Neuronal stem cell (in vitro differentiated cells): ENCODE results near the gene GPSM1.

Experiments used
- DNase-seq: peaks from one replicate; pipeline ENCODE4 v3.0.0-alpha.2; 2013; ENCODE audit warnings: low spot score
- H2AFZ ChIP-seq: one replicate; pipeline ENCODE4 v1.6.1; 2013; ENCODE audit warnings: mild to moderate bottlenecking, low read length, inconsistent platforms
- H2AK5ac ChIP-seq: 2 replicates; pipeline ENCODE4 v1.6.1; 2013; ENCODE audit warnings: low read depth, mild to moderate bottlenecking, inconsistent platforms, low read length, moderate library complexity, mixed read lengths
- H2BK120ac ChIP-seq: 2 replicates; pipeline ENCODE4 v1.6.1; 2013; ENCODE audit warnings: low read depth, mild to moderate bottlenecking, inconsistent platforms, low read length, moderate library complexity, mixed read lengths
- H2BK12ac ChIP-seq: one replicate; pipeline ENCODE4 v1.6.1; 2013; ENCODE audit warnings: low read length, inconsistent platforms
- H2BK15ac ChIP-seq: 2 replicates; pipeline ENCODE4 v1.6.1; 2013; ENCODE audit warnings: mild to moderate bottlenecking, low read length, inconsistent platforms, mixed read lengths
- H2BK5ac ChIP-seq: one replicate; pipeline ENCODE4 v1.6.1; 2013; ENCODE audit warnings: inconsistent platforms, mild to moderate bottlenecking, low read length, moderate library complexity
- H3K14ac ChIP-seq: one replicate; pipeline ENCODE4 v1.6.1; 2013; ENCODE audit warnings: low read length, inconsistent platforms
- H3K18ac ChIP-seq: 2 replicates; pipeline ENCODE4 v1.6.1; 2013; ENCODE audit warnings: low read length, inconsistent platforms
- H3K23ac ChIP-seq: 2 replicates; pipeline ENCODE4 v1.6.1; 2013; ENCODE audit warnings: low read depth, mild to moderate bottlenecking, mixed read lengths, low read length, inconsistent platforms; ENCODE audit not compliant: poor library complexity
- H3K27ac ChIP-seq: replicated peaks from 3 replicates; pipeline ENCODE4 v1.5.1; 2013; ENCODE audit warnings: low read length, inconsistent platforms
- H3K27me3 ChIP-seq, 3 experiments: 2 replicates each; pipeline ENCODE4 v1.6.1; 2013; ENCODE audit warnings: low read length in 3 of 3, mild to moderate bottlenecking in 2 of 3, inconsistent platforms in 1 of 3, low read depth in 1 of 3, mixed read lengths in 1 of 3, moderate library complexity in 1 of 3; ENCODE audit not compliant: control insufficient read depth in 3 of 3, insufficient read depth in 3 of 3
- H3K36me3 ChIP-seq, 2 donors: replicated peaks in 1 of 2; 2 replicates each; pipeline ENCODE4 v1.6.1; 2013; ENCODE audit warnings: low read length in 2 of 2; ENCODE audit not compliant: control insufficient read depth in 2 of 2, insufficient read depth in 2 of 2
- H3K4ac ChIP-seq: 2 replicates; pipeline ENCODE4 v1.6.1; 2013; ENCODE audit warnings: inconsistent platforms, mild to moderate bottlenecking, low read length, moderate library complexity
- H3K4me1 ChIP-seq, 2 donors: 1 replicate in 1 of 2; 2 replicates in 1 of 2; pipeline ENCODE4 v1.6.1; 2013; ENCODE audit warnings: low read length in 2 of 2, low read depth in 1 of 2; ENCODE audit not compliant: control insufficient read depth in 2 of 2, insufficient read depth in 1 of 2
- H3K4me2 ChIP-seq: one replicate; pipeline ENCODE4 v1.6.1; 2013; ENCODE audit warnings: mild to moderate bottlenecking, low read length, inconsistent platforms; ENCODE audit not compliant: insufficient read depth, poor library complexity, severe bottlenecking
- H3K4me3 ChIP-seq, 2 donors: 2 replicates each; pipeline ENCODE4 v1.5.1; 2013; ENCODE audit warnings: low read length in 2 of 2, mild to moderate bottlenecking in 2 of 2, inconsistent platforms in 1 of 2, moderate library complexity in 1 of 2
- H3K79me1 ChIP-seq: one replicate; pipeline ENCODE4 v1.6.1; 2013; ENCODE audit warnings: low read depth, mild to moderate bottlenecking, inconsistent platforms, low read length, moderate library complexity
- H3K9ac ChIP-seq: one replicate; pipeline ENCODE4 v1.6.1; 2013; ENCODE audit warnings: mild to moderate bottlenecking, low read depth, low read length, inconsistent platforms; ENCODE audit not compliant: poor library complexity
- H3K9me3 ChIP-seq, 2 donors: replicated peaks in 1 of 2; 2 replicates each; pipeline versions ENCODE3 to v1.6.1; 2013; ENCODE audit warnings: low read length in 2 of 2, mild to moderate bottlenecking in 2 of 2, inconsistent platforms in 1 of 2, low read depth in 1 of 2, mixed read lengths in 1 of 2, moderate library complexity in 1 of 2; ENCODE audit not compliant: control insufficient read depth in 2 of 2, insufficient read depth in 1 of 2
- H4K8ac ChIP-seq: one replicate; pipeline ENCODE4 v1.6.1; 2013; ENCODE audit warnings: low read depth, mild to moderate bottlenecking, inconsistent platforms, low read length, moderate library complexity
- H4K91ac ChIP-seq: one replicate; pipeline ENCODE4 v1.6.1; 2013; ENCODE audit warnings: low read length, low read depth, mild to moderate bottlenecking, inconsistent platforms; ENCODE audit not compliant: poor library complexity
- WGBS, 2 donors: extraction: QIAGEN DNeasy Blood & Tissue Kit; methylation state at CpG; one replicate each; pipeline ENCODE4 v1.1.7; 2013; ENCODE audit warnings: missing lambda C conversion rate in 2 of 2, mixed read lengths in 1 of 2; ENCODE audit not compliant: insufficient read length in 2 of 2, insufficient replicate concordance in 1 of 2; ENCODE audit errors: extremely low coverage in 2 of 2; 5-methylcytosine and 5-hydroxymethylcytosine counted together

The GPSM1 gene

DNA sequence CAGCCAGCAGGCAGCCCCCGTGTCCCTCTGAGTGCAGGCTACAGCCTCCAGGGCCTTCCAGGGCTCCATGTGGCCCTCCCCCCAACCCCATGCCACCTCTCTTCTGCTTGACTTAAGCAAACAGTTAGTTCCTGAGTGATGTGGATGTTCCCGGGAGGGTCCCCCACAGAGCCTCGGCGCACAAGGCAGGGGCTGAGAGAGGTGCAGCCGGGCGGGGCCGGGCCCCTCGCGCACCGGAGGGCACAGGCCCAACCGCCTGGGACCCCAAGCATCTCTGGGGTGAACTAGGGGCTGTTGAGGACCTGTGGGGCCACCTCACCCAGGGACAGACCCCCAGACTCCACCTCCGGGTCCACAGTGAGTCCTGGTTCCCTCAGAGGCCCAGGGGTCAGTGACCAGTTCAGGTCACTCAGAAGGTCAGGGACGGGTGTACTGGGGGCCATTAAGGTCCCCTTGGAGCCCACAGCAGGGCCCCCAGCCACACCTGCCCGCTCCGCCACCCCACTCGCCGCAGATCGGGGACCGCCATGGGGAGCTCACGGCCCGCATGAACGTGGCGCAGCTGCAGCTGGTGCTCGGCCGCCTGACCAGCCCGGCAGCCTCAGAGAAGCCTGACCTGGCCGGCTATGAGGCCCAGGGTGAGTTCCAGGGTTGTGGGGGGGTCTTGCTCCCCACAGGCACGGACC is 13.2 kb downstream of the GPSM1 start:
- peaks cover 12% of the 10 kb centered on the region for H3K79me1 ChIP-seq
- H2AK5ac ChIP-seq, result peak overlapping the region; percentile 75
- no peak overlapping the region for H4K91ac ChIP-seq
- no peak overlapping the region for H3K4me3 ChIP-seq
- H3K4me2 ChIP-seq, result no peak overlapping the region
- no peak overlapping the region for H2BK15ac ChIP-seq
- peak overlapping the region; percentile 47 for H2BK120ac ChIP-seq
- H3K27ac ChIP-seq, result no peak overlapping the region
- peak overlapping the region; percentile 43 for H3K23ac ChIP-seq
- DNase-seq, result no peak
- H3K18ac ChIP-seq, result no peak overlapping the region
- no peaks in the 10 kb centered on the region for H3K27me3 ChIP-seq
- H3K36me3 ChIP-seq, result peaks cover 30 to 72% of the 10 kb centered on the region in 2 donors
- peak overlapping the region; percentile 3 for H4K8ac ChIP-seq
- no peak overlapping the region for H3K9ac ChIP-seq
- peak overlapping the region; percentile 53 for H2BK5ac ChIP-seq
- no peak overlapping the region for H3K4ac ChIP-seq
- peak overlapping the region; percentile 10 for H2BK12ac ChIP-seq
- no peaks in the 10 kb centered on the region for H3K9me3 ChIP-seq
- H3K4me1 ChIP-seq, result peaks cover 2 to 16% of the 10 kb centered on the region in 2 donors
- no CpG with 5 or more reads among the region's 28 CpGs for WGBS, 2 donors
- peak overlapping the region; percentile 97 for H3K14ac ChIP-seq
- H2AFZ ChIP-seq, result no peak overlapping the region

DNA sequence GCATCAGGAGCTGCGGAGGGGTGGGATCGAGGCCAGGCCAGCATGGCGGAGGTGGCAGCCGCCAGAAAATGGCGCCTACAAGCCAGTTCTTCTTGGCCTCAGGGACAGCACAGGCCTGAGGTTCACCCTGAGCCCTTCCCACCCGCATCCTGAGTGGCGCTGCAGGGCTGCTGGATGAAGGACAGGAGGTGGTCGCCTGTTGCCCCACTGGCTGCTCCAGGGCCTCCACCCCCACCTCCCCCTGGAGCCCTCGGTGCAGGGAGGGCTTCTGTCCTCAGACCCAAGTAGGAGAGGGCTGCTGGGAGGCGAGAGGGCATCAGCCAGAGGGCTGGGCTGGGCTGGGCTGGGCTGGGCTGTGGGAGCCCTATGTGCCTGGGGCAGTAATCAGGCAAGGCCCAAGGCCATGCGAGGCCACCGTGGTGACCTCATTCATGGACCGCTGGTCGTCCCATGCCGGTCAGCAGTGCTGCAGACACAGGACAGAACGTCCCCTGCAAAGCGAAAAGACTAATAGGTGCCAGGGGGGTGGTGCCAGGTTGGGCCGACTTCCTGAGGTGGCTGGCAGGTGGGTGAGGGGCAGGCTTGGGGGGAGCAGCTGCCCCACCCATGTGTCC is 13.8 kb downstream of the GPSM1 start:
- peak overlapping the region; percentile 94 for H2BK120ac ChIP-seq
- H3K4ac ChIP-seq, result no peak overlapping the region
- H2BK5ac ChIP-seq, result peak overlapping the region; percentile 53
- no peaks in the 10 kb centered on the region for H3K9me3 ChIP-seq
- peaks cover 8 to 21% of the 10 kb centered on the region in 2 donors for H3K4me1 ChIP-seq
- DNase-seq, result no peak
- peaks cover 12% of the 10 kb centered on the region for H3K79me1 ChIP-seq
- H4K91ac ChIP-seq, result peak overlapping the region; percentile 53
- H3K4me3 ChIP-seq, result no peak overlapping the region
- peak overlapping the region; percentile 79 for H2AK5ac ChIP-seq
- no peak overlapping the region for H2BK12ac ChIP-seq
- no peak overlapping the region for H3K27ac ChIP-seq
- H2BK15ac ChIP-seq, result no peak overlapping the region
- no peak overlapping the region for H3K14ac ChIP-seq
- peak overlapping the region; percentile 38 for H3K18ac ChIP-seq
- peak overlapping the region; percentile 43 for H3K23ac ChIP-seq
- no peak overlapping the region for H3K4me2 ChIP-seq
- H4K8ac ChIP-seq, result no peak overlapping the region
- H2AFZ ChIP-seq, result no peak overlapping the region
- peak overlapping the region; percentile 78 for H3K9ac ChIP-seq
- H3K27me3 ChIP-seq, result no peaks in the 10 kb centered on the region
- no CpG with 5 or more reads among the region's 18 CpGs for WGBS, 2 donors
- H3K36me3 ChIP-seq, result peaks cover 30 to 66% of the 10 kb centered on the region in 2 donors

DNA sequence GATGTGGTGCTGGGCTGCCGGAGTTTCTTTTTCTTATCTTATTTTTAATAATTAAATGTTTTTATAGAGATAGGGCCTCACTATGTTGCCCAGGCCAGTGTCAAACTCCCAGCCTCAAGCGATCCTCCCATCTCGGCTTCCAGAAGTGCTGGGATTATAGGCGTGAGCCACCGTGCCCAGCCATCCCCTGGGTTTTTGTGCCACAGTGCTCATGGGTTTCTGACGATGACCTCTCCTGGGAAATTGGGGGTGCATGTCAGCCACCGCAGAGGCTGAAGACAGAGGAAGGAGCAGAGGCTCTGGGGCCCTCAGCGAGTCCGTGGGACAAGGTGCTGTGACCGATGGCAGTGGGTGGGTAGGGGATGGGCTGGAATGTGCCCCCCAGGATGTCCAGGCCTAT is 14.4 kb downstream of the GPSM1 start:
- peak overlapping the region; percentile 38 for H3K14ac ChIP-seq
- H3K4me3 ChIP-seq, result no peak overlapping the region
- H4K91ac ChIP-seq, result no peak overlapping the region
- peak overlapping the region; percentile 97 for H2BK15ac ChIP-seq
- H2AFZ ChIP-seq, result no peak overlapping the region
- no peak overlapping the region for H4K8ac ChIP-seq
- H3K9me3 ChIP-seq, result no peaks in the 10 kb centered on the region
- peak overlapping the region; percentile 94 for H2BK120ac ChIP-seq
- peak overlapping the region; percentile 84 for H3K4me2 ChIP-seq
- H3K4me1 ChIP-seq, result peaks cover 15 to 25% of the 10 kb centered on the region in 2 donors
- WGBS, 2 donors, result no CpG with 5 or more reads among the region's 10 CpGs
- H3K4ac ChIP-seq, result peak overlapping the region; percentile 76
- H3K27ac ChIP-seq, result peak overlapping the region; percentile 68
- peak overlapping the region; percentile 62 for H3K23ac ChIP-seq
- peak overlapping the region; percentile 41 for H2BK12ac ChIP-seq
- peak overlapping the region; percentile 77 for H3K9ac ChIP-seq
- no peaks in the 10 kb centered on the region for H3K27me3 ChIP-seq
- no peak for DNase-seq
- H3K79me1 ChIP-seq, result peaks cover 13% of the 10 kb centered on the region
- no peak overlapping the region for H2BK5ac ChIP-seq
- H2AK5ac ChIP-seq, result peak overlapping the region; percentile 99
- peaks cover 30 to 60% of the 10 kb centered on the region in 2 donors for H3K36me3 ChIP-seq
- H3K18ac ChIP-seq, result peak overlapping the region; percentile 99
